H1 (cell line): Measurements from ENCODE around the gene FIGNL2. TPM values are rescaled to one million over a fixed set of nuclear protein-coding genes. Genes with fewer than 3 reads are reported as not detected.

Experiments used
- CTCF ChIA-PET: fragments of 300-600 bp; sonication (Branson Sonifier 250); formaldehyde crosslinking; loops from one replicate; lab custom pipeline; 2021; ENCODE audit not compliant: partially characterized antibody; lab: Charles Lee
- POLR2A ChIA-PET: fragments of 300-600 bp; sonication (Branson Sonifier 250); formaldehyde crosslinking; loops from one replicate; lab custom pipeline; 2021; ENCODE audit warnings: inconsistent platforms; ENCODE audit not compliant: partially characterized antibody; lab: Charles Lee
- DNase-seq, 2 experiments: peaks; one replicate each; pipeline versions ENCODE4 v3.0.0 to v3.0.0-alpha.2; 2010 to 2022; ENCODE audit warnings: low spot score in 2 of 2, low read depth in 1 of 2, mixed read lengths in 1 of 2
- FAIRE-seq: peaks from 2 replicates; lab custom pipeline; 2011; peaks lifted over from hg19 to GRCh38; lab: Jason Lieb, UNC
- H2AFZ ChIP-seq: 2 replicates; pipeline ENCODE4 v1.8.1; 2012; ENCODE audit warnings: low read length, inconsistent platforms
- H2AK5ac ChIP-seq: 2 replicates; pipeline ENCODE4 v1.6.1; 2013; ENCODE audit warnings: low read depth, low read length
- H2BK120ac ChIP-seq: replicated peaks from 2 replicates; pipeline ENCODE3; 2013; ENCODE audit warnings: low read depth, low read length, inconsistent platforms
- H2BK12ac ChIP-seq: 2 replicates; pipeline ENCODE4 v1.6.1; 2013; ENCODE audit warnings: low read depth, low read length
- H2BK15ac ChIP-seq: 2 replicates; pipeline ENCODE4 v1.6.1; 2013; ENCODE audit warnings: low read length
- H2BK20ac ChIP-seq: 2 replicates; pipeline ENCODE4 v1.6.1; 2013; ENCODE audit warnings: low read length
- H2BK5ac ChIP-seq: 2 replicates; pipeline ENCODE4 v1.6.1; 2013; ENCODE audit warnings: low read depth, low read length
- H3K14ac ChIP-seq: 2 replicates; pipeline ENCODE4 v1.6.1; 2013; ENCODE audit warnings: inconsistent platforms; ENCODE audit not compliant: insufficient read length
- H3K18ac ChIP-seq: 2 replicates; pipeline ENCODE4 v1.6.1; 2013; ENCODE audit warnings: low read length; ENCODE audit errors: extremely low read depth
- H3K23ac ChIP-seq: 2 replicates; pipeline ENCODE4 v1.6.1; 2013; ENCODE audit warnings: inconsistent platforms; ENCODE audit not compliant: insufficient read length
- H3K23me2 ChIP-seq: 2 replicates; pipeline ENCODE4 v1.6.1; 2013; ENCODE audit warnings: low read depth, low read length
- H3K27ac ChIP-seq: 2 replicates; pipeline ENCODE4 v1.6.1; 2011; ENCODE audit warnings: low read depth, low read length, inconsistent platforms
- H3K27me3 ChIP-seq, 4 experiments: replicated peaks in 1 of 4; 1 replicate in 1 of 4; 2 replicates in 3 of 4; pipeline versions ENCODE4 v1.6.1 to v1.8.1; 2011 to 2013; ENCODE audit warnings: low read length in 3 of 4, mild to moderate bottlenecking in 3 of 4, inconsistent platforms in 2 of 4, mixed read lengths in 2 of 4, moderate library complexity in 1 of 4; ENCODE audit not compliant: control insufficient read depth in 3 of 4, insufficient read depth in 3 of 4; ENCODE audit errors: extremely low read depth in 1 of 4
- H3K36me3 ChIP-seq, 4 experiments: 2 replicates each; pipeline versions ENCODE4 v1.6.1 to v1.8.1; 2011 to 2013; ENCODE audit warnings: mild to moderate bottlenecking in 4 of 4, low read length in 3 of 4, moderate library complexity in 2 of 4, control low read depth in 1 of 4, inconsistent platforms in 1 of 4; ENCODE audit not compliant: insufficient read depth in 4 of 4, control insufficient read depth in 2 of 4
- H3K4ac ChIP-seq: replicated peaks from 2 replicates; pipeline ENCODE3; 2013; ENCODE audit warnings: low read length, low read depth, mixed read lengths, inconsistent platforms; ENCODE audit not compliant: insufficient read length
- H3K4me1 ChIP-seq, 4 experiments: replicated peaks in 1 of 4; 1 replicate in 1 of 4; 2 replicates in 3 of 4; pipeline versions ENCODE4 v1.6.1 to v1.8.1; 2011 to 2013; ENCODE audit warnings: low read length in 3 of 4, inconsistent platforms in 2 of 4, mixed read lengths in 1 of 4; ENCODE audit not compliant: insufficient read depth in 4 of 4, control insufficient read depth in 3 of 4
- H3K4me2 ChIP-seq, 2 experiments: 2 replicates each; pipeline versions ENCODE4 v1.6.1 to v1.8.1; 2011 to 2013; ENCODE audit warnings: low read depth in 2 of 2, low read length in 2 of 2, control low read depth in 1 of 2, inconsistent platforms in 1 of 2, mild to moderate bottlenecking in 1 of 2; ENCODE audit not compliant: insufficient read depth in 1 of 2
- H3K4me3 ChIP-seq, 4 experiments: fragments of 200-600, 300-600 bp in 1 of 4; sonication (generic), shearing (Covaris generic), sonication (Bioruptor Twin) in 1 of 4; 2 replicates each; pipeline versions ENCODE4 v1.5.1 to v1.8.1; 2011 to 2016; ENCODE audit warnings: low read length in 4 of 4, low read depth in 3 of 4, control low read depth in 2 of 4, inconsistent platforms in 2 of 4, mild to moderate bottlenecking in 2 of 4, mixed read lengths in 1 of 4, moderate library complexity in 1 of 4; ENCODE audit not compliant: insufficient read depth in 2 of 4; ENCODE audit errors: extremely low read depth in 1 of 4
- H3K56ac ChIP-seq: replicated peaks from 2 replicates; pipeline ENCODE3; 2013; ENCODE audit warnings: low read depth, mild to moderate bottlenecking, mixed read lengths, low read length, inconsistent platforms; ENCODE audit not compliant: insufficient read length
- H3K79me1 ChIP-seq: 2 replicates; pipeline ENCODE4 v1.6.1; 2013; ENCODE audit warnings: low read depth, low read length, control low read depth
- H3K79me2 ChIP-seq, 2 experiments: 2 replicates each; pipeline versions ENCODE4 v1.6.1 to v1.8.1; 2012 to 2013; ENCODE audit warnings: low read length in 2 of 2, mild to moderate bottlenecking in 2 of 2, inconsistent platforms in 1 of 2; ENCODE audit not compliant: insufficient read depth in 2 of 2, control insufficient read depth in 1 of 2
- H3K9ac ChIP-seq, 4 experiments: replicated peaks in 1 of 4; 1 replicate in 1 of 4; 2 replicates in 3 of 4; pipeline versions ENCODE4 v1.6.1 to v1.8.1; 2011 to 2013; ENCODE audit warnings: low read depth in 3 of 4, low read length in 3 of 4, control low read depth in 2 of 4, mild to moderate bottlenecking in 2 of 4, moderate library complexity in 2 of 4, inconsistent platforms in 1 of 4; ENCODE audit errors: extremely low read depth in 1 of 4
- H3K9me3 ChIP-seq, 2 experiments: 2 replicates each; pipeline versions ENCODE4 v1.6.1 to v1.8.1; 2012 to 2013; ENCODE audit warnings: mild to moderate bottlenecking in 2 of 2, moderate library complexity in 2 of 2, control low read depth in 1 of 2, inconsistent platforms in 1 of 2, low read depth in 1 of 2, low read length in 1 of 2, mixed read lengths in 1 of 2; ENCODE audit not compliant: insufficient read depth in 2 of 2
- H4K20me1 ChIP-seq, 2 experiments: replicated peaks in 1 of 2; 2 replicates each; pipeline versions ENCODE3 to v1.8.1; 2011 to 2013; ENCODE audit warnings: inconsistent platforms in 2 of 2, low read length in 2 of 2, mild to moderate bottlenecking in 1 of 2; ENCODE audit not compliant: insufficient read depth in 2 of 2, control insufficient read depth in 1 of 2
- H4K5ac ChIP-seq: 2 replicates; pipeline ENCODE4 v1.6.1; 2013; ENCODE audit warnings: low read length, low read depth, mixed read lengths, inconsistent platforms; ENCODE audit not compliant: insufficient read length
- H4K8ac ChIP-seq: 2 replicates; pipeline ENCODE4 v1.8.0; 2013; ENCODE audit warnings: mild to moderate bottlenecking, moderate library complexity, low read length, inconsistent platforms; ENCODE audit not compliant: insufficient read depth; ENCODE audit errors: extremely low read depth
- H4K91ac ChIP-seq: replicated peaks from 2 replicates; pipeline ENCODE3; 2013; ENCODE audit warnings: low read length, mixed read lengths, inconsistent platforms; ENCODE audit not compliant: insufficient read length
- E2F6 ChIP-seq: IDR thresholded peaks from 2 replicates; pipeline ENCODE4 v1.6.1; 2012; ENCODE audit warnings: inconsistent platforms
- FOSL1 ChIP-seq: IDR thresholded peaks from 2 replicates; pipeline ENCODE4 v1.6.1; 2011; ENCODE audit warnings: mild to moderate bottlenecking, low read depth, low read length, moderate library complexity; ENCODE audit not compliant: insufficient read depth
- HDAC2 ChIP-seq, 2 experiments: fragments of 300-600 bp in 1 of 2; sonication (generic) in 1 of 2; IDR thresholded peaks; 2 replicates each; pipeline ENCODE4 v1.6.1; 2011 to 2012; ENCODE audit warnings: low read depth in 2 of 2, low read length in 2 of 2, mild to moderate bottlenecking in 2 of 2, moderate library complexity in 2 of 2, borderline replicate concordance in 1 of 2, inconsistent platforms in 1 of 2
- KDM1A ChIP-seq: fragments of 200-600, 300-600 bp; sonication (generic); IDR thresholded peaks from 2 replicates; pipeline ENCODE4 v1.7.1; 2016; ENCODE audit warnings: mild to moderate bottlenecking, low read length, borderline replicate concordance
- KDM5A ChIP-seq: fragments of 200-600 bp; IDR thresholded peaks from 2 replicates; pipeline ENCODE4 v1.7.1; 2012; ENCODE audit warnings: mild to moderate bottlenecking, low read length, inconsistent platforms, mixed read lengths
- MAFK ChIP-seq: IDR thresholded peaks from 2 replicates; pipeline ENCODE4 v1.6.1; 2012; ENCODE audit warnings: low read depth, mild to moderate bottlenecking, improper control_type of control experiment, low read length
- POLR2A ChIP-seq, 2 experiments: IDR thresholded peaks; 1 replicate in 1 of 2; 2 replicates in 1 of 2; pipeline ENCODE4 v1.6.1; 2011; ENCODE audit warnings: low read depth in 2 of 2, low read length in 2 of 2, mild to moderate bottlenecking in 2 of 2; ENCODE audit errors: control extremely low read depth in 1 of 2
- RFX5 ChIP-seq: IDR thresholded peaks from 2 replicates; pipeline ENCODE4 v1.6.1; 2011; ENCODE audit warnings: low read depth, low read length, improper control_type of control experiment, borderline replicate concordance
- TBP ChIP-seq: IDR thresholded peaks from 2 replicates; pipeline ENCODE4 v1.6.1; 2011; ENCODE audit warnings: low read depth, low read length, improper control_type of control experiment
- WGBS, 2 experiments: shearing (Covaris generic) in 1 of 2; methylation state at CpG; one replicate each; pipeline versions ENCODE4 v1.1.6 to v1.1.7; 2013 to 2015; ENCODE audit warnings: low lambda C conversion rate in 2 of 2, mixed read lengths in 2 of 2, inconsistent platforms in 1 of 2, low coverage in 1 of 2, missing lambda C conversion rate in 1 of 2; ENCODE audit not compliant: insufficient replicate concordance in 2 of 2, insufficient coverage in 1 of 2, insufficient read length in 1 of 2; ENCODE audit errors: extremely low coverage in 1 of 2, missing lambda C conversion rate in 1 of 2; 5-methylcytosine and 5-hydroxymethylcytosine counted together
- polyA plus RNA-seq, 7 experiments: library from polyadenylated mRNA; depleted of rRNA in 3 of 7; stranded (reverse) in 5 of 7; unstranded in 2 of 7; fragments of >200 nt in 5 of 7; fragments of 200-250 nt in 2 of 7; gene quantifications; 1 replicate in 5 of 7; 2 replicates in 1 of 7; 4 replicates in 1 of 7; pipeline versions ENCODE4 v1.2.1 to v1.2.3, GENCODE V29; 2011 to 2013; ENCODE audit warnings: missing spikeins in 2 of 7, mixed read lengths in 2 of 7
- total RNA-seq: library from RNA; stranded (reverse); fragmentation: NEBNext Ultra II Directional; extraction: Animal tissue kit (Norgen Biotek cat#: 25700); gene quantifications from 2 replicates; pipeline ENCODE4 v1.2.1, GENCODE V29; 2021

Gene FIGNL2
- total and polyA plus RNA-seq, 2 of the 8 experiments (the other 6 are each of a cell fraction or from before 2014, with no cell fraction given): 6.5 to 7.1 TPM

GRCh38 chr12:51809193-51809592, 39.3 kb downstream of the FIGNL2 start:
- Histone ChIP-seq H2AK5ac (no peak overlapping the region), H2AFZ (no peak overlapping the region), H4K8ac (no peak overlapping the region), H3K4ac (no peak overlapping the region), H3K18ac (no peak overlapping the region), H2BK15ac (no peak overlapping the region), H4K20me1 (no peaks in the 10 kb centered on the region), H3K79me1 (no peaks in the 10 kb centered on the region), H3K23ac (no peak overlapping the region), H2BK12ac (no peak overlapping the region), H2BK20ac (no peak overlapping the region), H4K5ac (no peak overlapping the region), H3K14ac (no peak overlapping the region), H3K27ac (no peak overlapping the region), H2BK5ac (no peak overlapping the region), H3K27me3 (peaks cover 0 to 13% (median 9%) of the 10 kb centered on the region in 4 experiments; a peak in 5 of 7 replicates), H2BK120ac (no peak overlapping the region), H3K79me2 (no peaks in the 10 kb centered on the region), H3K9ac (no peak overlapping the region), H3K23me2 (no peaks in the 10 kb centered on the region; the same call in 1 of the 2 replicates), H3K4me1 (peaks cover 0 to 5% (median under 1%) of the 10 kb centered on the region in 4 experiments; a peak in 2 of 7 replicates), H3K9me3 (no peaks in the 10 kb centered on the region), H4K91ac (no peak overlapping the region), H3K4me2 (no peak overlapping the region), H3K36me3 (no peaks in the 10 kb centered on the region; a peak in 1 of 8 replicates), H3K56ac (no peak overlapping the region), H3K4me3 (no peak overlapping the region)
- DNase-seq (no peak), FAIRE-seq (no peak)
- POLR2A ChIA-PET: interaction anchor here (1.1 kb wide), 1 partner anchor 31 kb away, joined by 3 read pairs; no protein-coding TSS in a partner anchor
- 88% methylated on average over 3 of the region's 3 CpGs; no CpG with 5 or more reads in 1 of the 2 experiments for WGBS, 2 experiments
- TF ChIP-seq HDAC2 (IDR thresholded peaks at IDR 0.05; ENCODE audit: borderline replicate concordance in 1 of 2, low read depth in 2 of 2, low read length in 2 of 2) (no peak), KDM5A (no peak), RFX5 (no peak), KDM1A (no peak), TBP (no peak), MAFK (no peak), FOSL1 (no peak), POLR2A (IDR thresholded peaks at IDR 0.05; ENCODE audit: control extremely low read depth in 1 of 2, low read depth in 2 of 2, low read length in 2 of 2) (no peak), E2F6 (no peak)
- CTCF ChIA-PET: interaction anchor here (0.7 to 1.8 kb wide), 4 partner anchors 11 to 277 kb away, joined by 3 to 4 read pairs (median 3); no protein-coding TSS in a partner anchor
